Sigmoid colon (tissue), 7 donors: ENCODE results near the gene MTUS2. TPM values are rescaled to one million over a fixed set of nuclear protein-coding genes. Genes with fewer than 3 reads are reported as not detected.

ENCODE experiments used
- DNase-seq: peaks from one replicate; pipeline ENCODE4 v3.0.0-alpha.2; 2019
- H3K27ac ChIP-seq, 4 donors: fragments of 200-600 bp; sonication (generic); one replicate each; pipeline ENCODE4 v1.5.1; 2016 to 2019; ENCODE audit warnings: mild to moderate bottlenecking in 1 of 4
- H3K27me3 ChIP-seq, 3 donors: fragments of 200-600 bp; sonication (generic); one replicate each; pipeline ENCODE4 v1.5.1; 2019; ENCODE audit warnings: mild to moderate bottlenecking in 1 of 3
- H3K36me3 ChIP-seq, 4 donors: fragments of 200-600 bp; sonication (generic); one replicate each; pipeline ENCODE4 v1.5.1; 2016 to 2019
- H3K4me1 ChIP-seq, 4 donors: fragments of 200-600 bp; sonication (generic); one replicate each; pipeline ENCODE4 v1.5.1; 2017 to 2019
- H3K4me3 ChIP-seq, 4 donors: fragments of 200-600 bp; sonication (generic); one replicate each; pipeline ENCODE4 v1.5.1; 2017 to 2019; ENCODE audit warnings: mild to moderate bottlenecking in 2 of 4, moderate library complexity in 1 of 4
- H3K9me3 ChIP-seq, 4 donors: fragments of 200-600 bp in 3 of 4; sonication (generic) in 3 of 4; one replicate each; pipeline versions ENCODE4 v1.5.1 to v1.6.1; 2013 to 2019
- CTCF ChIP-seq, 4 experiments: fragments of 450-650 bp in 3 of 4; fragments of 200-600 bp in 1 of 4; IDR thresholded peaks; one replicate each; pipeline ENCODE4 v1.5.1; 2016 to 2019; ENCODE audit warnings: antibody characterized with exemption in 4 of 4, mild to moderate bottlenecking in 3 of 4, moderate library complexity in 2 of 4
- EP300 ChIP-seq, 4 donors: sonication (generic); formaldehyde crosslinking; IDR thresholded peaks; one replicate each; pipeline ENCODE4 v1.6.1; 2017; ENCODE audit warnings: antibody characterized with exemption in 4 of 4
- POLR2A ChIP-seq, 2 donors: fragments of 450-650 bp; IDR thresholded peaks; one replicate each; pipeline ENCODE4 v1.6.1; 2016; ENCODE audit warnings: antibody characterized with exemption in 2 of 2, mild to moderate bottlenecking in 2 of 2, moderate library complexity in 2 of 2
- POLR2AphosphoS5 ChIP-seq, 4 donors: sonication (generic); formaldehyde crosslinking; IDR thresholded peaks; one replicate each; pipeline ENCODE4 v1.6.1; 2017; ENCODE audit warnings: antibody characterized with exemption in 4 of 4
- WGBS, 2 donors: extraction: QIAGEN DNeasy Blood & Tissue Kit; methylation state at CpG; one replicate each; pipeline ENCODE4 v1.1.7; 2013; 5-methylcytosine and 5-hydroxymethylcytosine counted together
- intact Hi-C: fragments of 100-400 bp; cut with DNase I; formaldehyde crosslinking; loops from one replicate; pipeline ENCODE4 v1.15.1; 2023
- polyA plus RNA-seq, 3 donors: library from polyadenylated mRNA; stranded (reverse); fragments of 200-250 nt; gene quantifications; one replicate each; pipeline ENCODE4 v1.2.3, GENCODE V29; 2013
- total RNA-seq, 4 donors: library from RNA; depleted of rRNA; stranded (reverse); fragments of >200 nt; gene quantifications; one replicate each; pipeline ENCODE4 v1.1.0, GENCODE V29; 2016
- donor health status: healthy with polysubstance abuse.
- donor health status: Bipolar disorder and iron deficiency.
- donor health status: healthy.

Gene MTUS2
- total and polyA plus RNA-seq, 7 donors = 0.23 to 2.2 (median 0.85) TPM; not detected in 1

GRCh38 chr13:29046588-29046987 lies 226.4 kb downstream of the MTUS2 start:
- no peaks in the 10 kb centered on the region for H3K36me3 ChIP-seq
- H3K27me3 ChIP-seq = no peaks in the 10 kb centered on the region
- no peaks in the 10 kb centered on the region for H3K9me3 ChIP-seq
- WGBS, 2 donors = 30 to 33% methylated on average over 4 of the region's 4 CpGs
- TF ChIP-seq EP300 (IDR thresholded peaks at IDR 0.05) (no peak), POLR2A (IDR thresholded peaks at IDR 0.05) (no peak), POLR2AphosphoS5 (IDR thresholded peaks at IDR 0.05) (no peak), CTCF (IDR thresholded peaks at IDR 0.05) (no peak)
- H3K27ac ChIP-seq = no peak overlapping the region
- intact Hi-C loops = no loop called here
- H3K4me1 ChIP-seq = no peaks in the 10 kb centered on the region
- DNase-seq = no peak
- no peak overlapping the region for H3K4me3 ChIP-seq

GRCh38 chr13:29049524-29049923 lies 229.4 kb downstream of the MTUS2 start:
- TF ChIP-seq POLR2A (IDR thresholded peaks at IDR 0.05) = no peak
- H3K36me3 ChIP-seq = no peaks in the 10 kb centered on the region
- WGBS, 2 donors = 78 to 79% methylated on average over 6 of the region's 6 CpGs
- H3K27ac ChIP-seq = no peak overlapping the region
- H3K9me3 ChIP-seq = no peaks in the 10 kb centered on the region
- H3K4me3 ChIP-seq = no peak overlapping the region
- H3K4me1 ChIP-seq = no peaks in the 10 kb centered on the region
- H3K27me3 ChIP-seq = no peaks in the 10 kb centered on the region
- DNase-seq = no peak
- intact Hi-C loops = no loop called here

- H3K36me3 ChIP-seq = no peaks in the 10 kb centered on the region
- intact Hi-C loops = no loop called here
- H3K4me1 ChIP-seq = no peaks in the 10 kb centered on the region
- TF ChIP-seq EP300 (IDR thresholded peaks at IDR 0.05) (no peak), POLR2A (IDR thresholded peaks at IDR 0.05) (no peak), POLR2AphosphoS5 (IDR thresholded peaks at IDR 0.05) (no peak), CTCF (IDR thresholded peaks at IDR 0.05) (no peak)
- H3K27ac ChIP-seq = no peak overlapping the region
- DNase-seq = no peak
- H3K27me3 ChIP-seq = no peaks in the 10 kb centered on the region
- H3K9me3 ChIP-seq = no peaks in the 10 kb centered on the region
- no peak overlapping the region for H3K4me3 ChIP-seq
- 62 to 63% methylated on average over 4 of the region's 4 CpGs for whole genome bisulfite sequencing, 2 donors
These were observed 230.6 kb downstream of the MTUS2 start for GRCh38 chr13:29050719-29051118.

- Histone ChIP-seq H3K4me1 (no peaks in the 10 kb centered on the region), H3K4me3 (no peak overlapping the region), H3K36me3 (no peaks in the 10 kb centered on the region), H3K27ac (no peak overlapping the region), H3K9me3 (no peaks in the 10 kb centered on the region), H3K27me3 (no peaks in the 10 kb centered on the region)
- TF ChIP-seq EP300 (IDR thresholded peaks at IDR 0.05) = no peak
- no peak for TF ChIP-seq POLR2A (IDR thresholded peaks at IDR 0.05)
- no peak for TF ChIP-seq CTCF (IDR thresholded peaks at IDR 0.05)
- no peak for TF ChIP-seq POLR2AphosphoS5 (IDR thresholded peaks at IDR 0.05)
- intact Hi-C loops = no loop called here
- no peak for DNase-seq
- WGBS, 2 donors = 82 to 84% methylated on average over 2 of the region's 2 CpGs
These were observed 239.7 kb downstream of the MTUS2 start for GRCh38 chr13:29059800-29060199.

GRCh38 chr13:29065142-29065541 lies 245.0 kb downstream of the MTUS2 start:
- no peak for DNase-seq

More at GRCh38 chr13:29065142-29065541, 245.0 kb downstream of the MTUS2 start:
- Histone ChIP-seq H3K36me3 (no peaks in the 10 kb centered on the region), H3K9me3 (no peaks in the 10 kb centered on the region), H3K4me1 (no peaks in the 10 kb centered on the region), H3K4me3 (no peak overlapping the region), H3K27ac (no peak overlapping the region), H3K27me3 (no peaks in the 10 kb centered on the region)
- 77 to 79% methylated on average over 3 of the region's 3 CpGs for WGBS, 2 donors
- TF ChIP-seq EP300 (IDR thresholded peaks at IDR 0.05) (no peak), POLR2AphosphoS5 (IDR thresholded peaks at IDR 0.05) (no peak), CTCF (IDR thresholded peaks at IDR 0.05) (no peak), POLR2A (IDR thresholded peaks at IDR 0.05) (no peak)
- intact Hi-C loops = no loop called here
